NB4 (cell line): ENCODE measurements around the gene NGFR.

Experiments used
- POLR2A ChIP-seq: IDR thresholded peaks from 2 replicates; pipeline ENCODE4 v1.6.1; 2011; ENCODE audit warnings: mild to moderate bottlenecking; ENCODE audit not compliant: insufficient read length; ENCODE audit errors: extremely low read depth
- TF ChIP-seq, protein P1 (sequence below): IDR thresholded peaks from 2 replicates; pipeline ENCODE4 v1.6.1; 2011; ENCODE audit warnings: low read depth, low read length

GRCh38 chr17:49504369-49504768, 9.3 kb downstream of the NGFR start:
- TF ChIP-seq, protein P1, sequence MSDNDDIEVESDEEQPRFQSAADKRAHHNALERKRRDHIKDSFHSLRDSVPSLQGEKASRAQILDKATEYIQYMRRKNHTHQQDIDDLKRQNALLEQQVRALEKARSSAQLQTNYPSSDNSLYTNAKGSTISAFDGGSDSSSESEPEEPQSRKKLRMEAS: no peak
- no peak for TF ChIP-seq POLR2A
